GM12865 (cell line): ENCODE results near the gene ABHD15.

ENCODE experiments used
- DNase-seq: peaks from one replicate; pipeline ENCODE4 v3.0.0; 2010; ENCODE audit warnings: low read depth
- H3K4me3 ChIP-seq: 2 replicates; pipeline ENCODE4 v1.5.1; 2011; ENCODE audit warnings: mild to moderate bottlenecking, low read depth, low read length, control low read depth
- TF ChIP-seq, protein P1 (sequence below): IDR thresholded peaks from 2 replicates; pipeline ENCODE4 v1.5.1; 2011; ENCODE audit warnings: low read length, control low read depth, low read depth, inconsistent platforms; ENCODE audit not compliant: insufficient read depth; ENCODE audit errors: missing control alignments

ABHD15 gene

DNA sequence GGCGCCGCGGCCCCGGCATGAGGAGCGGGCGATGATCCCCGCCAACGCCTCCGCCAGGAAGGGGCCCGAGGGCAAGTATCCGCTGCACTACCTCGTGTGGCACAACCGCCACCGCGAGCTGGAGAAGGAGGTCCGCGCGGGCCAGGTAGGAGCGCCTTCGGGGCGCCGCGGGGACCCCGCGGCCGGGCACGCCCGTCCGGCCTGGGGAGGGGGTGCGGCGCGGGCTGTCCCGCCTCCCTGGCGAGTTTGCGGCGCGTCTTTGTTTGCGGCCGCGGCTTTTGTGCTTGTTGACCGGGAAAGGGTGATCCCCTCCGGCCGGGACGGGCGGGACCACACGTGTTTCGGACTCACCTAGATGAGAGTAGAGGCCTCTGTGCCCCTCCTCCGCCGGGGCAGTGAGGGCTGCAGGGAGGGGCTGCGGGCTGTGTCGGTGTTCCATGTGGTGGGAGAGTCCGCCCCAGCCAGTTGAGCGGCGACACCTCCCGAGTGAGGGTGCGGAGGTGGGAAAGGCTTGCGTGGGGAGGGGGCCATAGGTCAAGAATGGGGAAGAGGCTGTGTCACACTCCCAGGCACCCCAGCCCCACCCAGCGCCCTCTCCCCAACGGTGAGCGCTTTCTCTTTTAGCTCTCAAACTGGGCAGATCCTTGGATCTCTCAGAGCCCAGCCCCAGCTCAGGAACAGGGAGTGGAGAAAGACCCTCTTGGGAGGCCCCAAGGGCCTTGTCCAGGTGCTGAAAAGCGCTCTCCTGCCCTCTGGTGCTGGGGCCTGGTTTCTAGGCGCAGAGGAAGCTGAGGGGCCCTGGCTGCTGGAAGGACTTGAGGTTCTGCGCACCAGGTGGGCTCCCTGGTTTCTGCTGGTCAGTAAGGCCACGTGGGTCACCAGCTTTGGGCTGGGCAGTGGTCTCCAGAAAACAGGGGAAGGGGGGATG, 27.0 kb upstream of the ABHD15 start:
- no peak for DNase-seq
- H3K4me3 ChIP-seq, result peak overlapping the region; percentile 40
- TF ChIP-seq, protein P1, sequence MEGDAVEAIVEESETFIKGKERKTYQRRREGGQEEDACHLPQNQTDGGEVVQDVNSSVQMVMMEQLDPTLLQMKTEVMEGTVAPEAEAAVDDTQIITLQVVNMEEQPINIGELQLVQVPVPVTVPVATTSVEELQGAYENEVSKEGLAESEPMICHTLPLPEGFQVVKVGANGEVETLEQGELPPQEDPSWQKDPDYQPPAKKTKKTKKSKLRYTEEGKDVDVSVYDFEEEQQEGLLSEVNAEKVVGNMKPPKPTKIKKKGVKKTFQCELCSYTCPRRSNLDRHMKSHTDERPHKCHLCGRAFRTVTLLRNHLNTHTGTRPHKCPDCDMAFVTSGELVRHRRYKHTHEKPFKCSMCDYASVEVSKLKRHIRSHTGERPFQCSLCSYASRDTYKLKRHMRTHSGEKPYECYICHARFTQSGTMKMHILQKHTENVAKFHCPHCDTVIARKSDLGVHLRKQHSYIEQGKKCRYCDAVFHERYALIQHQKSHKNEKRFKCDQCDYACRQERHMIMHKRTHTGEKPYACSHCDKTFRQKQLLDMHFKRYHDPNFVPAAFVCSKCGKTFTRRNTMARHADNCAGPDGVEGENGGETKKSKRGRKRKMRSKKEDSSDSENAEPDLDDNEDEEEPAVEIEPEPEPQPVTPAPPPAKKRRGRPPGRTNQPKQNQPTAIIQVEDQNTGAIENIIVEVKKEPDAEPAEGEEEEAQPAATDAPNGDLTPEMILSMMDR, result peak; percentile 25

DNA sequence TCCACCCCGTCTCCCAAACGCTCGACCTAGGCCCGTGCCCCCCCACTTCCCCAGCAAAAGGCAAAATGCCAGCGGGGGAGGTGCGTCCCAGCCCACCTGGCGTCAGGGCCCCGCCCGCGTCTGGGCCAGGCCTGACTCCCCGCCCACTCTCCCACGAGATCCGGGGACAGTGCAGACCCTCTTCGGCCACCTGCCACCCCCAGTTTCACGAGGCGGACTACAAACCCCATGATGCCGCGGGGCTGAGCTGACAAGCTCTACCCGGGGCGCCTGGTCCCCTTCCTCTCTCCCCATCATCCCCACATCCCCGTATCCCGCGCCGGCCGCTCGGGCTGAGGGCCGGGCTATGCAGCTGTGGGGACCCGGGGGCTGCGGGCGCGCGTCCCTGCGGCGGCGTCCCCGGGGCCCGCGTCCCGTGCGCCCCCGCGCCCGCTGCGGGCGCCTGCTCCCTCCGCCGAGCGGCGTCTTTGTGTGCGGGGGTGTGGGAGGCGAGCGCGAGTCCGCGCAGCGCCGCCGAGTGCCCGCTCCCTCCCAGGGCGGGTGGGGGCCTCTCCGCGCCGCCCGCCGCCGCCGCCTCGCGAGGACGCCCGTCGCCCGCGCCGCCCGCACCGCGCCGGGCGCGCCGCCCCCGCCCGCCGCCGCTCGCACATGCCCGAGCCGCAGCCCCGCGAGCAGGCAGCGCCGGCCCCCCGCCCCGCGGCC, 26.2 kb upstream of the ABHD15 start, which contains the start of gene ANKRD13B:
ANKRD13B (plus strand) TSS at position 283 of the 702 bp plus-strand sequence. CDS start 490 bp downstream, outside the sequence.
- peak within 1 kb of the TSS; percentile 44 for H3K4me3 ChIP-seq
- DNase-seq, result peak; percentile 55
- TF ChIP-seq, protein P1, result no peak

DNA sequence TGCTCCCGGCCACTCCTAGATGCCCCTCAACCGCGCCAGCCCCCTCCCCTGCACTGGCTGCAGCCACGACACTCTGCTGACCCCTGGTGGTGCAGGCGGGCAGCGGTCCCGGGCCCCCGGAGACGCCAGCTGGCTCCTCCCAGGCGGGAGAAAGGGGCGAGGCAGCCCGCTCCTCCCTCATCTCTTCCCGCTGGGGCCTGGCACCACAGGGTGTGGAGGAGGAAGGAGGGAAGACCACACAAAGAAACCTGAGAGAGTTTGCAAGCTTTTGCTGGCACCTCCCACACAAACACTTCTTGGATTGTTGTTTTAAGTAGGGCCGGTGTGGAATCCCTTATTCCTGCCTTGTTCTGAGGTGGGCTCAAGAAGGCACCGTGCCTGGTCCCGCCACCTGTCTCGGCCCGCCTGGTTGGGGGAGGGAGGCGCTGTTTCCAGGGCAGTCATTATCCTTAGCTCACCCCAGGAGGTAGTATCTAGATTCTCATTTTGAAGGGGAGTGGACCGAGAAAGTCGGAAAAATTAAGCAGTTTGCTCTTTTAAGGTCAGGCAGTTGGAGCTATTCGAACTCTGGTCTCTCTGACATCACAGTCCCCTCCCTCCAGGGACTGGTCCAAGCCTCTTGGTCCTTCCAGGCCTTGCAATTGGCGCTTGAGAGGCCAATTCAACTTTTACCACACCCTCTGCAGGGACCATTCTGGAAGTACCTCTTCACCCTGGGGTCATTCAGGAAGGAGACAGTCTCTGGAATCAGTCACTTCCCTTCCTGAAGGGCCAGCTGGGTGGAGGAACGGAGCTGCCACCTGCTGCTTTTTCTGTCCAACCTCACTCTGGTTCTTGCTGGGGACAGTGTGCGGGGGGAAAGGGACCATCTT, 25.1 kb upstream of the ABHD15 start:
- no peak overlapping the region; the same call in 1 of the 2 replicates for H3K4me3 ChIP-seq
- peak; percentile 75 for DNase-seq

DNA sequence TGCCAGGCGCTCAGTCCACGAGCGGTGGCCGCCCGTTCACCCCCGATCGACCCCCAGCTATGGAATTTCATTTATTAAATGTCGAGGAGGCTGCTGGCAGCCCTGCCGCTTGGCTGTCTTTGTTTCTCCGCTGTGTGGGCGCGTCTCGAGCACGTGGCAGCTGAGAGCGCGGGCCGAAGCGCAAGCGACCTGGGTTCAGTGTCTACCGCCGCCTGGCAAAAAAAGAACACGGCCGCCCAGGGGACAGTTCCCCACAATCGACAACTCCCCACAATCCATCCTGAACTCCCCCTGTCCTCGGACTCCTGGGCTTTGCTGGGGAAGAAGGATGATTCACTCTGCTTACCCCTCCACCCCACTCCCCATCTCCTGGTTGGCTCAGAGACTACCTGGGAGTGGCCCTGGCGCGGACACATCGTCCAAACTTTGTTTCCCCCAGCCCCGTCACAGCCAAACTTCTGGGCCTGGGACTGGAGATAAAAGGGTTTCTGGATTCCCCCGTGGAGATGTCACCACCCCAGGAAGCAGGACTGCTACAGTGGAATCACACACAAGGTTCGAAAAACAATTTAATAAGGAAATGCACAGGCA, 24.4 kb upstream of the ABHD15 start:
- no peak overlapping the region; the same call in 1 of the 2 replicates for H3K4me3 ChIP-seq
- TF ChIP-seq, protein P1, result no peak
- peak; percentile 46 for DNase-seq

More for the DNA sequence above, 25.1 kb upstream of the ABHD15 start:
- TF ChIP-seq, protein P1, result peak; percentile 95

DNA sequence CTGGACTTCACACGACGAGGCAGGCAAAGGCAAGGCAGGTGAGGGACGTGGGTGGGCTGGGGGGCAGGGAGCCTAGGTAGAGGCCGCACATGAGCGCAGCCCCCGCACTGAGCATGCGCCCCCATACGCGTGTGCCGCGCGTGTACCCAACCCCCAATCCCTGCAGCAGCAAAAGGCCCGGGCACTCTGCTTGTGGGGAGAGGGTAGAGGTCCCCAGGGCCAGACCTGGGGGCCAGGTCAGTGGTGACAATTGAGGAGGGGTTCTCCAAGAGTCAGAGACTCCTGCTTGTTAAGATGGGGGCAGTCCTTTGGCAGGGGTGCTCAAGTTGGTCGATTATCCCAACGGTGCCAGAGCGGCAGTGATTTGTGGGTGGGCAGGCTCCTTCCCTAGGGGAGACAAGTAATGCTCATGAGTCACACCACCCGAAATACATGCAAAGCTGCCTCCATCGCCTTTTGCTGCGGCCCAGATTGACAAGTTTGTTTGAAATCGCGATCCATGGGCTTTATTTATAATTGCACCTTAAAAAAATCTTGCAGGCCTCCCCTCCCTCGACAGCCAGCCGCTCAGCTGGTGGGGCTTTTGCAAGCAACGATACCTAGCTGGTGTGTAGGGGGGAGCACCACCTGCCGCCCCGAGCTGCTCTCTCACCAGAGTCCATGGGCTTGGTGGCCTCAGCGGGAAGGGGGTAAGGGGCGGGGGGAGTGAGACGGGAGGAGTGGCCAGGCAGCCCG, 23.7 kb upstream of the ABHD15 start:
- TF ChIP-seq, protein P1, result no peak
- DNase-seq, result no peak
- peak overlapping the region; percentile 60 for H3K4me3 ChIP-seq
